ENCODE data around the gene IRS1.

IRS1 gene

GRCh38 chr2:226739545-226740030 is 60.0 kb downstream of the IRS1 start:
- no peak overlapping the region for H3K27ac ChIP-seq (ENCODE audit: low read length)
- H3K4me1 ChIP-seq (ENCODE audit: insufficient read depth, low read length) = no peaks in the 10 kb centered on the region
- H3K27me3 ChIP-seq (ENCODE audit: insufficient read depth, low read length, poor library complexity) = no peaks in the 10 kb centered on the region
- no peak overlapping the region for H3K4me2 ChIP-seq (ENCODE audit: insufficient read depth, low read length)
- H3K36me3 ChIP-seq (ENCODE audit: insufficient read depth, low read length) = no peaks in the 10 kb centered on the region
- H3K9me3 ChIP-seq (ENCODE audit: insufficient read depth, low read length, severe bottlenecking) = no peaks in the 10 kb centered on the region
- ATAC-seq (ENCODE audit: insufficient read depth, low read depth) (no peak), DNase-seq (no peak)
- no peak overlapping the region for H2AFZ ChIP-seq (ENCODE audit: low read depth, low read length)
- no peaks in the 10 kb centered on the region for H4K20me1 ChIP-seq (ENCODE audit: insufficient read depth, low read length)
- no peak overlapping the region for H3K9ac ChIP-seq (ENCODE audit: low read depth, low read length)
- TF ChIP-seq CTCF (IDR thresholded peaks at IDR 0.05; ENCODE audit: borderline replicate concordance, extremely low read depth, low read length, poor library complexity, severe bottlenecking) (no peak), EZH2 (IDR thresholded peaks at IDR 0.05; ENCODE audit: borderline replicate concordance, low read depth, low read length, severe bottlenecking) (no peak)
- no peak overlapping the region for H3K4me3 ChIP-seq (ENCODE audit: low read depth in 1 of 2, low read length in 2 of 2)
- no peaks in the 10 kb centered on the region for H3K79me2 ChIP-seq (ENCODE audit: insufficient read depth, low read length)

- no peak for DNase-seq
Observed at GRCh38 chr2:226738821-226739544, 60.6 kb downstream of the IRS1 start.

GRCh38 chr2:226738191-226738820 is 61.3 kb downstream of the IRS1 start:
- Histone ChIP-seq H3K27ac (ENCODE audit: low read length) (no peak overlapping the region), H3K4me3 (ENCODE audit: low read depth in 1 of 2, low read length in 2 of 2) (no peak overlapping the region), H3K4me2 (ENCODE audit: insufficient read depth, low read length) (no peak overlapping the region), H3K36me3 (ENCODE audit: insufficient read depth, low read length) (no peaks in the 10 kb centered on the region), H3K79me2 (ENCODE audit: insufficient read depth, low read length) (no peaks in the 10 kb centered on the region), H3K9me3 (ENCODE audit: insufficient read depth, low read length, severe bottlenecking) (no peaks in the 10 kb centered on the region), H3K4me1 (ENCODE audit: insufficient read depth, low read length) (no peaks in the 10 kb centered on the region), H4K20me1 (ENCODE audit: insufficient read depth, low read length) (no peaks in the 10 kb centered on the region), H3K9ac (ENCODE audit: low read depth, low read length) (no peak overlapping the region), H3K27me3 (ENCODE audit: insufficient read depth, low read length, poor library complexity) (no peaks in the 10 kb centered on the region), H2AFZ (ENCODE audit: low read depth, low read length) (no peak overlapping the region)
- TF ChIP-seq EZH2 (IDR thresholded peaks at IDR 0.05; ENCODE audit: borderline replicate concordance, low read depth, low read length, severe bottlenecking) = no peak
- no peak for TF ChIP-seq CTCF (IDR thresholded peaks at IDR 0.05; ENCODE audit: borderline replicate concordance, extremely low read depth, low read length, poor library complexity, severe bottlenecking)
- DNase-seq = no peak
- ATAC-seq (ENCODE audit: insufficient read depth, low read depth) = no peak

More at GRCh38 chr2:226738821-226739544, 60.6 kb downstream of the IRS1 start:
- Histone ChIP-seq H3K4me2 (ENCODE audit: insufficient read depth, low read length) (no peak overlapping the region), H3K79me2 (ENCODE audit: insufficient read depth, low read length) (no peaks in the 10 kb centered on the region), H4K20me1 (ENCODE audit: insufficient read depth, low read length) (no peaks in the 10 kb centered on the region), H3K9me3 (ENCODE audit: insufficient read depth, low read length, severe bottlenecking) (no peaks in the 10 kb centered on the region), H3K4me3 (ENCODE audit: low read depth in 1 of 2, low read length in 2 of 2) (no peak overlapping the region), H3K27ac (ENCODE audit: low read length) (no peak overlapping the region), H3K27me3 (ENCODE audit: insufficient read depth, low read length, poor library complexity) (no peaks in the 10 kb centered on the region), H3K4me1 (ENCODE audit: insufficient read depth, low read length) (no peaks in the 10 kb centered on the region), H3K9ac (ENCODE audit: low read depth, low read length) (no peak overlapping the region), H3K36me3 (ENCODE audit: insufficient read depth, low read length) (no peaks in the 10 kb centered on the region), H2AFZ (ENCODE audit: low read depth, low read length) (no peak overlapping the region)
- ATAC-seq (ENCODE audit: insufficient read depth, low read depth) = peak; percentile 50; the same call in 1 of the 3 replicates
- TF ChIP-seq CTCF (IDR thresholded peaks at IDR 0.05; ENCODE audit: borderline replicate concordance, extremely low read depth, low read length, poor library complexity, severe bottlenecking) = no peak
- no peak for TF ChIP-seq EZH2 (IDR thresholded peaks at IDR 0.05; ENCODE audit: borderline replicate concordance, low read depth, low read length, severe bottlenecking)
